ENCODE results near the gene SGO2.

The SGO2 gene

GRCh38 chr2:200525882-200526651 is at the start of gene SGO2:
Gene SGO2, plus strand, starts transcription at chr2:200526207. Its CDS starts 6,769 bp downstream, at chr2:200532976.
- FAIRE-seq, result peak; percentile 94

- FAIRE-seq, result no peak
Measured at GRCh38 chr2:200476836-200477235, 49.2 kb upstream of the SGO2 start.

GRCh38 chr2:200477667-200478131 is 48.3 kb upstream of the SGO2 start:
- FAIRE-seq, result no peak

- FAIRE-seq, result no peak
Measured at GRCh38 chr2:200479692-200480265, 46.2 kb upstream of the SGO2 start.

GRCh38 chr2:200482194-200482593 is 43.8 kb upstream of the SGO2 start:
- FAIRE-seq, result no peak

- FAIRE-seq, result no peak
Measured at GRCh38 chr2:200483729-200484198, 42.2 kb upstream of the SGO2 start.

- no peak for FAIRE-seq
Measured at GRCh38 chr2:200484934-200485333, 41.1 kb upstream of the SGO2 start.

- no peak for FAIRE-seq
Measured at GRCh38 chr2:200486529-200486928, 39.5 kb upstream of the SGO2 start.

- FAIRE-seq, result no peak
Measured at GRCh38 chr2:200488169-200488568, 37.8 kb upstream of the SGO2 start.

GRCh38 chr2:200490001-200490400 is 36.0 kb upstream of the SGO2 start:
- no peak for FAIRE-seq

GRCh38 chr2:200492656-200493055 is 33.4 kb upstream of the SGO2 start:
- FAIRE-seq, result no peak

- FAIRE-seq, result no peak
Measured at GRCh38 chr2:200494048-200494447, 32.0 kb upstream of the SGO2 start.

- FAIRE-seq, result no peak
Measured at GRCh38 chr2:200496696-200497095, 29.3 kb upstream of the SGO2 start.

- FAIRE-seq, result no peak
Measured at GRCh38 chr2:200498402-200499162, 27.4 kb upstream of the SGO2 start.

- no peak for FAIRE-seq
Measured at GRCh38 chr2:200502196-200502595, 23.8 kb upstream of the SGO2 start.

- FAIRE-seq, result no peak
Measured at GRCh38 chr2:200506679-200507078, 19.3 kb upstream of the SGO2 start.

GRCh38 chr2:200507179-200507578 is 18.8 kb upstream of the SGO2 start:
- no peak for FAIRE-seq

GRCh38 chr2:200509235-200509611 is 16.8 kb upstream of the SGO2 start:
- FAIRE-seq, result no peak

GRCh38 chr2:200509612-200510433 is 16.2 kb upstream of the SGO2 start, which contains the start of gene KCTD18:
Gene KCTD18, minus strand, starts transcription at chr2:200510068. Its CDS starts 3,052 bp downstream, at chr2:200507016.
- FAIRE-seq, result no peak

- no peak for FAIRE-seq
Measured at GRCh38 chr2:200515155-200515554, 10.9 kb upstream of the SGO2 start.

GRCh38 chr2:200523158-200523557 is 2.8 kb upstream of the SGO2 start:
- FAIRE-seq, result no peak

- FAIRE-seq, result no peak
Measured at GRCh38 chr2:200523604-200524003, 2.4 kb upstream of the SGO2 start.

- FAIRE-seq, result no peak
Measured at GRCh38 chr2:200525066-200525465, 941 bp upstream of the SGO2 start.

Measured in A204.1 (cell line).